BLaER1 treated with 17β-estradiol and CSF1 and Interleukin-3, amounts not matched to agents 10 nM and 100 nM (cell line): Measurements from ENCODE around the gene MAP2K5.
"Not testable (repeated sequence)": the region's sequence is repeated elsewhere in the genome, so short reads cannot be mapped to it uniquely, and the experiment has no call there.

Source experiments
- H3K27ac ChIP-seq, 11 experiments: shearing (Covaris generic); formaldehyde crosslinking; 2 replicates each; pipeline ENCODE4 v1.8.1; 2022
- H3K27me3 ChIP-seq, 11 experiments: shearing (Covaris generic); formaldehyde crosslinking; 2 replicates each; pipeline ENCODE4 v1.8.1; 2022
- H3K36me3 ChIP-seq, 11 experiments: shearing (Covaris generic); formaldehyde crosslinking; 2 replicates each; pipeline ENCODE4 v1.8.1; 2022
- H3K4me1 ChIP-seq, 10 experiments: shearing (Covaris generic); formaldehyde crosslinking; 2 replicates each; pipeline ENCODE4 v1.8.1; 2022
- H3K4me2 ChIP-seq, 11 experiments: shearing (Covaris generic); formaldehyde crosslinking; 2 replicates each; pipeline ENCODE4 v1.8.1; 2022
- H3K4me3 ChIP-seq, 10 experiments: shearing (Covaris generic); formaldehyde crosslinking; 2 replicates each; pipeline ENCODE4 v1.8.1; 2022
- H3K9ac ChIP-seq, 11 experiments: shearing (Covaris generic); formaldehyde crosslinking; 2 replicates each; pipeline ENCODE4 v1.8.1; 2022
- H3K9me3 ChIP-seq, 11 experiments: shearing (Covaris generic); formaldehyde crosslinking; replicated peaks in 1 of 11; 2 replicates each; pipeline ENCODE4 v1.8.1; 2022
- H4K20me1 ChIP-seq, 11 experiments: shearing (Covaris generic); formaldehyde crosslinking; 2 replicates each; pipeline ENCODE4 v1.8.1; 2022
- Cebpa-rat ChIP-seq, 11 experiments: shearing (Covaris generic); IDR thresholded peaks; 2 replicates each; pipeline ENCODE4 v1.8.1; 2022

Gene MAP2K5

GRCh38 chr15:67607329-67607728 is 64.8 kb downstream of the MAP2K5 start:
- Histone ChIP-seq H4K20me1 (no peaks in the 10 kb centered on the region), H3K9me3 (no peaks in the 10 kb centered on the region), H3K4me2 (no peak overlapping the region), H3K9ac (no peak overlapping the region), H3K4me3 (no peak overlapping the region), H3K4me1 (no peaks in the 10 kb centered on the region), H3K36me3 (peaks cover 0 to 16% (median 6%) of the 10 kb centered on the region in 11 experiments; a peak in 9 of 22 replicates), H3K27me3 (no peaks in the 10 kb centered on the region), H3K27ac (no peak overlapping the region)
- TF ChIP-seq Cebpa-rat (IDR thresholded peaks at IDR 0.05): no peak

- H3K36me3 ChIP-seq: peaks cover 0 to 12% (median 0%) of the 10 kb centered on the region in 11 experiments; a peak in 8 of 22 replicates
- H3K27me3 ChIP-seq: no peaks in the 10 kb centered on the region
- H3K9me3 ChIP-seq: no peaks in the 10 kb centered on the region
- no peak overlapping the region for H3K4me2 ChIP-seq
- H3K27ac ChIP-seq: no peak overlapping the region
- H4K20me1 ChIP-seq: no peaks in the 10 kb centered on the region
- no peak for TF ChIP-seq Cebpa-rat (IDR thresholded peaks at IDR 0.05)
- no peak overlapping the region for H3K9ac ChIP-seq
- H3K4me1 ChIP-seq: no peaks in the 10 kb centered on the region
- no peak overlapping the region for H3K4me3 ChIP-seq
Measured at GRCh38 chr15:67607959-67608637, 65.6 kb downstream of the MAP2K5 start.

- Histone ChIP-seq H3K4me2 (no peak overlapping the region), H3K4me3 (no peak overlapping the region), H3K27me3 (no peaks in the 10 kb centered on the region), H3K27ac (no peak overlapping the region), H3K36me3 (peaks cover 0 to 12% (median 0%) of the 10 kb centered on the region in 11 experiments; a peak in 6 of 22 replicates), H3K9ac (no peak overlapping the region), H3K4me1 (no peaks in the 10 kb centered on the region), H4K20me1 (no peaks in the 10 kb centered on the region), H3K9me3 (no peaks in the 10 kb centered on the region)
- TF ChIP-seq Cebpa-rat (IDR thresholded peaks at IDR 0.05): no peak
Measured at GRCh38 chr15:67608638-67608959, 66.1 kb downstream of the MAP2K5 start.

GRCh38 chr15:67611370-67612369 is 69.2 kb downstream of the MAP2K5 start:
- no peak overlapping the region for H3K4me3 ChIP-seq
- H3K4me1 ChIP-seq: no peaks in the 10 kb centered on the region
- H3K9me3 ChIP-seq: no peaks in the 10 kb centered on the region
- H3K27ac ChIP-seq: no peak overlapping the region
- no peaks in the 10 kb centered on the region for H4K20me1 ChIP-seq
- peaks cover 0 to 12% (median 0%) of the 10 kb centered on the region in 11 experiments; a peak in 6 of 22 replicates for H3K36me3 ChIP-seq
- no peak for TF ChIP-seq Cebpa-rat (IDR thresholded peaks at IDR 0.05)
- H3K4me2 ChIP-seq: no peak overlapping the region
- H3K27me3 ChIP-seq: no peaks in the 10 kb centered on the region
- no peak overlapping the region for H3K9ac ChIP-seq

- H3K9me3 ChIP-seq: no peaks in the 10 kb centered on the region
- H3K4me2 ChIP-seq: no peak overlapping the region
Measured at GRCh38 chr15:67613211-67613610, 70.7 kb downstream of the MAP2K5 start.

GRCh38 chr15:67613708-67614107 is 71.2 kb downstream of the MAP2K5 start:
- Histone ChIP-seq H3K9ac (no peak overlapping the region), H3K9me3 (no peaks in the 10 kb centered on the region), H3K4me2 (no peak overlapping the region), H3K36me3 (peaks cover 0 to 12% (median 3%) of the 10 kb centered on the region in 11 experiments; a peak in 8 of 22 replicates), H3K27ac (no peak overlapping the region), H4K20me1 (no peaks in the 10 kb centered on the region), H3K27me3 (no peaks in the 10 kb centered on the region), H3K4me3 (no peak overlapping the region), H3K4me1 (no peaks in the 10 kb centered on the region)
- no peak for TF ChIP-seq Cebpa-rat (IDR thresholded peaks at IDR 0.05)

More at GRCh38 chr15:67613211-67613610, 70.7 kb downstream of the MAP2K5 start:
- Histone ChIP-seq H3K4me3 (no peak overlapping the region), H3K36me3 (peaks cover 0 to 15% (median 0%) of the 10 kb centered on the region in 11 experiments; a peak in 9 of 22 replicates), H3K9ac (no peak overlapping the region), H3K27me3 (no peaks in the 10 kb centered on the region), H4K20me1 (no peaks in the 10 kb centered on the region), H3K27ac (no peak overlapping the region), H3K4me1 (no peaks in the 10 kb centered on the region)
- no peak for TF ChIP-seq Cebpa-rat (IDR thresholded peaks at IDR 0.05)

GRCh38 chr15:67615131-67615534 is 72.6 kb downstream of the MAP2K5 start:
- H3K9ac ChIP-seq, H3K9me3 ChIP-seq, H3K4me2 ChIP-seq, H3K27me3 ChIP-seq, H3K4me3 ChIP-seq, H3K27ac ChIP-seq, H3K4me1 ChIP-seq, H4K20me1 ChIP-seq: not testable (repeated sequence)
- peaks cover 0 to 12% (median 5%) of the 10 kb centered on the region in 11 experiments; a peak in 7 of 22 replicates for H3K36me3 ChIP-seq

- no peak for TF ChIP-seq Cebpa-rat (IDR thresholded peaks at IDR 0.05)
- no peaks in the 10 kb centered on the region for H3K9me3 ChIP-seq
Measured at GRCh38 chr15:67618297-67618696, 75.8 kb downstream of the MAP2K5 start.

GRCh38 chr15:67622110-67622509 is 79.6 kb downstream of the MAP2K5 start:
- Histone ChIP-seq H3K9ac (no peak overlapping the region), H3K4me1 (no peaks in the 10 kb centered on the region), H3K27ac (no peak overlapping the region), H3K36me3 (peaks cover 0 to 34% (median 5%) of the 10 kb centered on the region in 11 experiments; a peak in 10 of 22 replicates), H3K4me3 (no peak overlapping the region), H3K27me3 (no peaks in the 10 kb centered on the region), H4K20me1 (no peaks in the 10 kb centered on the region), H3K9me3 (no peaks in the 10 kb centered on the region), H3K4me2 (no peak overlapping the region)
- TF ChIP-seq Cebpa-rat (IDR thresholded peaks at IDR 0.05): no peak

More at GRCh38 chr15:67618297-67618696, 75.8 kb downstream of the MAP2K5 start:
- H3K9ac ChIP-seq: no peak overlapping the region
- H3K36me3 ChIP-seq: peaks cover 0 to 12% (median 4%) of the 10 kb centered on the region in 11 experiments; a peak in 7 of 22 replicates
- H4K20me1 ChIP-seq: no peaks in the 10 kb centered on the region
- H3K27ac ChIP-seq: no peak overlapping the region
- H3K4me2 ChIP-seq: no peak overlapping the region
- no peaks in the 10 kb centered on the region for H3K27me3 ChIP-seq
- H3K4me3 ChIP-seq: no peak overlapping the region
- H3K4me1 ChIP-seq: no peaks in the 10 kb centered on the region
